MM.1S (cell line): ENCODE data around the gene RNF115.

ENCODE experiments used
- CTCF ChIP-seq: fragments of 300-600 bp; sonication (generic); IDR thresholded peaks from 2 replicates; pipeline ENCODE4 v1.5.1; 2016; ENCODE audit warnings: antibody characterized with exemption, low read length, mixed read lengths
- EZH2phosphoT487 ChIP-seq: fragments of 300-600 bp; sonication (generic); IDR thresholded peaks from 2 replicates; pipeline ENCODE4 v1.6.1; 2018; ENCODE audit warnings: antibody characterized with exemption, low read length

- no peak for TF ChIP-seq CTCF
- TF ChIP-seq EZH2phosphoT487, result no peak
Measured at GRCh38 chr1:145792484-145792883, 31.4 kb downstream of the RNF115 start.
